ENCODE data around the gene TFB1M. TPM values are rescaled to one million over a fixed set of nuclear protein-coding genes. Genes with fewer than 3 reads are reported as not detected.

The TFB1M gene
- 6.4 to 9.8 TPM (median 9.0 TPM) in 5 replicates for total RNA-seq (2022; extraction: Qiagen RNA extraction)

GRCh38 chr6:155314092-155314772 lies at the start of gene TFB1M:
Gene TFB1M (minus strand): TSS chr6:155314484. CDS start chr6:155314428, 56 bp downstream.

DNA sequence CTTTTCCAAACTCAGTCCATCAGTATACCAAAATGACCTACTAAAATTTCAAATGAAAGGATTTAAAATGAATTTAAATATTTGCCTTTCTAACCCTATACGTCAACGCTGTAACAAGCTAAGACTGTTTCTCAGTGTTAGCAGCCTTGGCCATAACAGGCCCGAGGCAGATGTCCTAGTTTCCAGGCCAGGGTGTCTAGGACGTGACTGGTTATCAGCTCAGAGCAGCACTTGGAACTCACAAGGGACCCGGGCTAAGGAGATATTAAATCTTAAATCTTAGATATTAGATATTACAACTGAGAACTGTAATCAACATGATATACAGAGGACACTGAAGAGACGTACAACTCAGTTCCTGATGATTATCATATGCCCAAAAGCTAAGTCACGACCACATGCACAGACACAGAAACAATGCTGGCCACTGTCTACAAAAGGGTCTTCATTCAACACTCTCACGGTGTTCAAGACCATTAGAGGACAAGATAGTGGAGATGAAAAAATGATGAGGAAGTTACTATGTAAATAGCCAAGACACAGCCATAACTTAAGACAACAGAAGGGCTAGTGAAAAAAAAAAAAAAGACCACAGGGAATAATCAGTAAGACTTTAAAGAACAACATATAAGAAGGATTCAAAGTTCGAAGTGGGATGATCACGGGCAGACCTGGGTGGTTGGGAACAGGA lies 50.8 kb downstream of the TFB1M start, which contains the start of gene CLDN20:
TSS of gene CLDN20 (plus strand) at position 641 of the 691 bp plus-strand sequence. CDS start 11,707 bp downstream, outside the sequence.

Other genes starting within 250 kb of the TFB1M start
- gene CLDN20, start 50.5 kb downstream of the TFB1M start, total RNA-seq (2022; extraction: Qiagen RNA extraction), result not detected in 5 replicates
- not detected in 5 replicates for gene NOX3, start 141.4 kb upstream of the TFB1M start, total RNA-seq (2022; extraction: Qiagen RNA extraction)

Data from A549 treated with CORT108297 at 1 μM for 4 hours (cell line).